ENCODE data around the gene FGF1.

- TF ChIP-seq SPI1 (IDR thresholded peaks at IDR 0.05; ENCODE audit: low read depth, low read length), result no peak
- no peak for TF ChIP-seq POLR2AphosphoS5 (IDR thresholded peaks at IDR 0.05; ENCODE audit: low read depth, low read length)
These were observed 100.4 kb downstream of the FGF1 start for GRCh38 chr5:142585451-142585850.

Measured in GM12891 (cell line).